SU-DHL-6 (cell line): ENCODE data around the gene KIAA1614.

Experiments
- CTCF ChIP-seq: fragments of 200-600 bp; sonication (generic); IDR thresholded peaks from one replicate; pipeline ENCODE4 v1.5.1; 2017; ENCODE audit warnings: antibody characterized with exemption, mild to moderate bottlenecking, low read length, moderate library complexity; ENCODE audit not compliant: insufficient read depth, poor library complexity, severe bottlenecking
- EZH2phosphoT487 ChIP-seq: fragments of 200-600 bp; sonication (generic), shearing (Covaris generic); conservative IDR thresholded peaks from 2 replicates; pipeline ENCODE4 v1.6.1; 2018; ENCODE audit warnings: mild to moderate bottlenecking, antibody characterized with exemption, low read length, moderate library complexity, mixed read lengths

- TF ChIP-seq CTCF (no peak), EZH2phosphoT487 (no peak)
These were observed 36.9 kb downstream of the KIAA1614 start for GRCh38 chr1:180949616-180950000.
